NCI-H524 treated with DMSO at 0.1 percent for 48 hours (cell line): ENCODE measurements around the gene MND1.

Source experiments
- DNase-seq: peaks from one replicate; lab custom pipeline; 2025; lab: John Stamatoyannopoulos, UW

Gene MND1

GRCh38 chr4:153346563-153346962 lies 2.1 kb downstream of the MND1 start:
- DNase-seq = no peak

- no peak for DNase-seq
These were observed 2.6 kb downstream of the MND1 start for GRCh38 chr4:153347117-153347516.

DNA sequence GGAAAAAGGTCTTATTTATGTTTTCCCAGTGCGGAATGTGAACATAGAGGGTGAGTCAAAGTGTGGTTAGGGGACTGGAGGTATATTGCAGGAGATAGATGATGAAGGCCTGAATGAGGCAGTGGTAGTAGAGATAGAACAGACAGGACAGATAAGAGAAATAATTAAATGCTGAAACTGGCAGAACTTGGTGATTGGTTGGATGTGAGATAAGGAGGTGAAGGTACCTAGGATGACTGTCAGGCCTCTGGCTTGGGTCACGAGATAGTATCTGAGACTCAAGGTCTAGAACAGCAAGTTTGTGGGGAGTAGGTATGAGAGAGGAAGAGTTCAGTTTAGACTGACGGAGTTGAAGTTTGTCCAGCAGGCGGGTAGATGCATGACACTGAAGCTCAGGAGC lies 3.5 kb downstream of the MND1 start:
- DNase-seq = no peak

DNA sequence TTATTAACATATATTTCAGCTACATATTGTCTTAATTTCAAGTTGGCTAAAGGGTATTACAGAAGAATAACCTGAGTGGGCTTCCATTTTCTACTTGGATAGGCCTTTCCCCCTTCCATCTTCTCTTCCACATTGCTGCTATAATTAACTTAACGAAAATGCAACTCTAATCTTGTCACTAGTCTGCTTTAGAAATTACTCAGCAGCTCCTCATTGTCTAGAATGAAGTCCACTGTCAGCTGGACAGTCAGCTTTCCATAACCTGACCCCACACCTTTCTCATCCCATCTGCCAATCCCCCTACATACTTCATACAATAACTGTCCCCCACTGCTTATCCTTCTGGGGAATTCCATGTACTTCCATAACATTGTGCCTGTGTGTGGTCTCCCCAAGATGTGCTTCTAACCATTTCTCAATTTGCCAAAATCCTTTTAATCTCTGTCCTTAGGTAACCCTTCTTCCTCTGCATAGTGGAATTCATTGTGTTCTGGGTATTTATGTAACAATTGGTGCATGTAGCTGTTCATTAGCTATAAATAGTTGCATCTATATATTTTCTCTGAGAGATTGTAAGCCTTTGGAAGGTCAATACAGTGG lies 4.8 kb downstream of the MND1 start:
- no peak for DNase-seq

DNA sequence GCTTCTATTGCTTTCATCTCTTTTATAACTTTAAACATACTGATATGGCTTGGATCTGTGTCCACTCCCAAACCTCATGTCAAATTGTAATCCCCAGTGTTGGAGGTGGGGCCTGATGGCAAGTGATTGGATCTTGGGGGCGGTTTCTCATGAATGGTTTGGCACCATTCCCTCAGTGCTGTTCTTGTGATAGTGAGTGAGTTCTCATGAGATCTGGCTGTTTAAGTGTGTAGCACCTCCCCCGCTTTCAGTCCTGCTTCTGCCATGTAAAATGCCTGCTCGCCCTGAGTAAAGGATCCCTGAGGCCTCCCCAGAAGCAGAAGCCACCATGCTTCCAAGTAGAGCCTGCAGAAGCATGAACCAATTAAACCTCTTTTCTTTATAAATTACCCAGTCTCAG lies 17.7 kb downstream of the MND1 start:
- no peak for DNase-seq

GRCh38 chr4:153364061-153364460 lies 19.6 kb downstream of the MND1 start:
- no peak for DNase-seq

DNA sequence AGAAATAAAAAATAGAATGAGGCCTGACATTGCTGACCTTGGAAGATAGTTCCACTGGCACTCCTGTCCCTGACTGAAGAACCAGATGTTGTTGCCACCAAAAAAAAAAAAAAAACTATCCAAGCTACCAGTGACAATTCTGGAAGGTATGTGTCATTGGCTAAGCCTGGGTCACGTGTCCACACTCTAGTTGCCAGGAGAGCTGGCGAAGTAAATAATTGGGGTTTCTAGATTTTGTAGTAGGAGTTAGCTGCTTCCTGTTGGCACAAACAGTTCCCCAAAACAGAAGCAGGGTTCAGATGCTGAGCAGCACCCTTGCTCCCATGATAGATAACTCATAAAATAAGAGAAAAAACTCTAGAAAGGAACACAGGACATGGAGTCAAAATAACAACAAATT lies 20.5 kb downstream of the MND1 start:
- no peak for DNase-seq

GRCh38 chr4:153366486-153366885 lies 22.0 kb downstream of the MND1 start:
- DNase-seq = no peak

GRCh38 chr4:153367092-153367491 lies 22.6 kb downstream of the MND1 start:
- DNase-seq = no peak

GRCh38 chr4:153369021-153369420 lies 24.5 kb downstream of the MND1 start:
- DNase-seq = no peak

DNA sequence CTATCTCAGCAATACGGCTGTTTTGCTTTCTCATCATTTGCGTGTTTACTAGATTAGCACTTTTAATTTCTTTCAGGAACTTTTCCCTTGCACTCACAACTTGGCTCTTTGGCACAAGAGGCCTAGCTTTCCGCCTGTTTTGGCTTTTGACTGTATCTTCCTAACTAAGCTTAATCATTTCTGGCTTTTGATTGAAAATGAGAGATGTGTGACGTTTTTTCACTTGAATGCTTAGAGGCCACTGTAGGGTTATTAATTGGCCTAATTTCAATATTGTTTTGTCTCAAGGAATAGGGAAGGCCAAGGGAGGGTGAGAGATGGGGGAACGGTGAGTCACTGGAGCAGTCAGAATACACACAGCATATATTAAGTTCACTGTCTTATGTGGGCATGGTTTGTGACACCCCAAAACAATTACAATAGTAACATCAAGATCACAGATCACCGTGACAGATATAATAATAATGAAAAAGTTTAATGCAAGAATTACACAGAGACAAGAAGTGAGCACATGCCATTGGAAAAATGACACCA lies 27.3 kb downstream of the MND1 start:
- no peak for DNase-seq

DNA sequence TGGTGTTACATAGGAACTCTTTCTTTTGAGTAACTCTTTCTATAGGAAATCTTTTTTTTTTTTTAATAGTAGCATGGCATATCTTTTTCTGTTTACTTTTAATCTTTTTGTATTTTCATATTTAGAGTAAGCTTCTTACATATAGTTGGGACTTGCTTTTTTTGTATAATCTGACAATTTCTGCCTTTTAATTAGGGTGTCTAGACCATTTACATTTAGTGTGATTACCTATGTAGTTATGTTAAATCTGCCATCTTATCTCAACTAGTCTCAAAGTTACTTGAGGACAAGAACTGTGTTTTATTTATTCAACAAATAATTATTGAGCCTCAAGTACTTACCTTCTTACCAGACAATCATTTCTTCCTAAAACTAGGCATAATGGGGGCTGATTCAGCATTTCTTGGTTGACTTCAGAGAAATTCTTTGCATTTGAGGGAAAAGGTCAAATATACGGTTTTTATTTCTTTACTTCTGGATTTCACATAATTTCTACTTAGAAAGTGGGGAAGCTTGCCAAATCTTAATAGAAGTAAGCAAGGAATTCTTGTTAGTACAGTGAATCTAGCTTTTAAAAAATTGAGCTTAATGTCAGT lies 28.6 kb downstream of the MND1 start:
- DNase-seq = no peak

GRCh38 chr4:153374442-153374841 lies 30.0 kb downstream of the MND1 start:
- DNase-seq = no peak

- no peak for DNase-seq
These were observed 30.8 kb downstream of the MND1 start for GRCh38 chr4:153375303-153375702.

- no peak for DNase-seq
These were observed 38.6 kb downstream of the MND1 start for GRCh38 chr4:153383131-153383530.

DNA sequence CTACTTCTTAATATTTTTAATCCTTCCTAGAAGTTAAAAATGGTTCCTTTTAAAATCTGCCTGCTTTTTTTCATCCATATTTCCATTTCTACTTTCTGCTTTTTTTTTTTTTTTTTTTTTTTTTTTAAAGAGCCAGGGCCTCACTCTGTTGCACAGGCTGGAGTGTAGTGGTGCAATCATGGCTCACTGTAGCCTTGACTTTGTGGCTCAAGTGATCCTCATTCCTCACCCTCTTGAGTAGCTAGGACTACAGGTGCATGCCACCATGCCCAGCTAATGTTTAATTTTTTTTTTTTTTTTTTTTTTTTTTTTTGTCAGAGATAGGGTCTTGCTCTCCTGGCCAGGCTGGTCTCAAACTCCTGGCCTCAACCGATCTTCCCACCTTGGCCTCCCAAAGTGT lies 39.7 kb downstream of the MND1 start:
- no peak for DNase-seq

DNA sequence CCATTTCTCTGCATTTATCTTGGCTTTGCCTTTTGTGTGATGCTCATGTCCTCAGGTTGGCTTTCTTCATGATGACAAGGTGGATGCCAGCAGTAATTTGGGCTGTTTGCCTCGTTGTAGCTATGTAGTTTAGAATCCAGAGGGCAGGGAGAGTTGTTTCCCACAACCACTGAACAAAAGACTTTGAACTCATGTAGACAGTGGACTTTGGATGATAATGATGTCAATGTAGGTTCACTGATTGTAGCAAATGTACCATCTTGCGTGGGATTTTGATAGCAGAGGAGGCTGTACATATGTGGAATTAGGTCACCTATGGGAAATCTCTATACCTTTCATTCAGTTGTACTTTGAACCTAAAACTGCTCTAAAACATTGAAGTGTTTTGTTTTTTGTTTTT lies 41.3 kb downstream of the MND1 start:
- DNase-seq = no peak

DNA sequence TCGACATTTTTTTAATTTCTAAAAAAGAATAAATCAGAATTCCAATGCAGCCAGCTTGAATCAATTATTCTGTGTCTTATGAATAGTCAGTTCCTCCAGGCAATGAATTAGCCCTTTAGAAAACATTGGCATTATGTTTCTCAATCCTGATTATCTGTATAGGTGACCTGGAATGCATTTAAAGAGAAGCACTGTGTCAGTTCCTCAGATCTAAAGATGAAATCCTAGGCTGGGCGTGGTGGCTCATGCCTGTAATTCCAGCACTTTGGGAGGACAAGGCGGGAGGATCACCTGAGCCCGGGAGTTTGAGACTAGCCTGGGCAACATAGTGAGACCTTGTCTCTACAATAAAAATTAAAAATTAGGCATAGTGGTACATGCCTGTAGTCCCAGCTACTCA lies 43.5 kb downstream of the MND1 start:
- DNase-seq = no peak

DNA sequence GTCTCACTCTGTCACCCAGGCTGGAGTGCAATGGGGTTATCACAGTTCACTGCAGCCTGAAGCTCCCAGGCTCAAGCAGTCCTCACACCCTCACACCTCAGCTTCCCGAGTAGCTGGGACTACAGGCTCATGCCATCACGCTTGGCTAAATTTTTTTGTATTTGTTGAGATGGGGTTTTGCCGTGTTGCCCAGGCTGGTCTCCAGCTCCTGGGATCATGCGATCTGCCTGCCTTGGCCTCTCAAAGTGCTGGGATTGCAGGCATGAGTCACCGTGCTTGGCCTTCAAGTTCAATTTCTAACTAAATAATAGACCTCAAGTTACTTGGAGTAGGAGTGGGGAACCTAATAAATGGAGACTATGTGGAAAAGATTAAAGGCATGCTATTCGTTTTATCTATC lies 48.9 kb downstream of the MND1 start:
- no peak for DNase-seq

GRCh38 chr4:153394945-153395344 lies 50.5 kb downstream of the MND1 start:
- DNase-seq = no peak

DNA sequence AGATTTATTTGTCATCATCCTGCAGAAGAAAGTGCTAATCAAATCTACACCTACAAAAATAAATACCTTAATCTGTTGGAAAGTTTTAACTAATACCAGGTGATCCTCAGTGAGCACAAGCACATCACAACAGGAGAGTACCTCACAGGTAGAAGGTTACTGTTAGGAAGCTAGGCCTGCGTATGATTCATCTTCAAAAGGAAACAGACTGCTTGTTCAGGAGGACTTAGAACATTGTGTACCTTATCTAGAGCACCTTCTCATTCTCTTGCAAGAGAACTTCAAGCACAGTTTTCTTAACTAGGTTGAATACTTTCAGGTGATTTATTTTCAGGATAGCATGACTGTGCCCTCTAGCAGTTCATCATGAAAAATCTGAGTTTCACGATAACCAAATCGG lies 54.2 kb downstream of the MND1 start:
- DNase-seq = no peak

- DNase-seq = no peak
These were observed 54.9 kb downstream of the MND1 start for GRCh38 chr4:153399358-153399757.

DNA sequence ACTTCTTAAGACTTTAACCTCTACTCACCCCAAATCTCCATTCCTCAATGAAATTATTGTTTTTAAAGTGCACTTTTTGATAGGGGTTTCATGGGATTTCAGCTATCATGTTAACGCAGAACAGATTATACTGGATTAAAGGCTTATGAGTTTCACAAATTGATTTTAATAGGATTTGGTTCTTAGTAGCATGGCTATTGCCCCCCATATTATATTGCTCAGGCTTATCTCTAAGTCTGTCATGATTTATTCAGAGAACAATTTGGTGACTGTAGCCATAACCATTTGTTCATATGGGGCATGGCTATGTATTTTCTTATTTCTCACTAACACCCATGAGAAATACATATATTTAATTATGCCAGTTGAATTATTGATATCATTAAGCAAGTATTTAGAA lies 57.0 kb downstream of the MND1 start:
- DNase-seq = peak; percentile 38

DNA sequence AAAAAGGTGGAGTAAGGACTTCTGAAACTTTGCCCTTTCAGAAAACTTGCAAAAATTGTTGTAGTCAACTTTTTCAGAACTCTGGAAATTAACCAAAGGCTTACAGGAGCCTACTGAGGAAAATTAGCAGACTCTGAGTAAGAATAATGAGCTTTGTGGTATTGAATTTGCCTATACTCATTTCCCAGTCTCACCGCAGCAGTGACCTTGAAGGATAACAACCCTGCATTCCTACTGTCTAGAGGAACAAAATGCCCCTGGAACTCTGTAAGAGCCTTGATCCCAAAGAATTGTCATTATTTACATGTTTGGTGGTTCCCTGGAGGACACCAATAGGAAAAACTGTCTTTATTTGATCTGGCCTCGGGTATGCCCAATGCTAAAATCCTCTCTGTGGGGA lies 57.9 kb downstream of the MND1 start:
- DNase-seq = no peak
